NCI-H774 (cell line): ENCODE results near the gene GSC2.

Source experiments
- DNase-seq: peaks from one replicate; lab custom pipeline; 2025; lab: John Stamatoyannopoulos, UW

The GSC2 gene, protein sequence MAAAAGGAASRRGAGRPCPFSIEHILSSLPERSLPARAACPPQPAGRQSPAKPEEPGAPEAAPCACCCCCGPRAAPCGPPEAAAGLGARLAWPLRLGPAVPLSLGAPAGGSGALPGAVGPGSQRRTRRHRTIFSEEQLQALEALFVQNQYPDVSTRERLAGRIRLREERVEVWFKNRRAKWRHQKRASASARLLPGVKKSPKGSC

DNA sequence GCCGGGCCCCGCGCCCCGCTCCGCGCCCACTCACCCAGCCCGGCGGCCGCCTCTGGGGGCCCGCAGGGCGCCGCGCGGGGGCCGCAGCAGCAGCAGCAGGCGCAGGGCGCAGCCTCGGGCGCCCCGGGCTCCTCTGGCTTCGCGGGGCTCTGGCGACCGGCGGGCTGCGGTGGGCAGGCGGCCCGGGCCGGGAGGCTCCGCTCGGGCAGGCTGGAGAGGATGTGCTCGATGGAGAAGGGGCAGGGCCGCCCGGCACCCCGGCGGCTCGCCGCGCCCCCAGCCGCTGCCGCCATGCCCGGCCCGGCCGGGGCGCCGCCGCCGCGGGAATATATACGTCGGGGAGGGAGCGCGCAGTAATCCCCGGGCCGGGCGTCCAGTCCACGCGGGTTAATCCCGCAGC is at the start of gene GSC2:
Gene GSC2 (minus strand): TSS at position 302 of the 400 bp plus-strand sequence. CDS start 9 bp downstream, at position 293.
- DNase-seq: no peak

DNA sequence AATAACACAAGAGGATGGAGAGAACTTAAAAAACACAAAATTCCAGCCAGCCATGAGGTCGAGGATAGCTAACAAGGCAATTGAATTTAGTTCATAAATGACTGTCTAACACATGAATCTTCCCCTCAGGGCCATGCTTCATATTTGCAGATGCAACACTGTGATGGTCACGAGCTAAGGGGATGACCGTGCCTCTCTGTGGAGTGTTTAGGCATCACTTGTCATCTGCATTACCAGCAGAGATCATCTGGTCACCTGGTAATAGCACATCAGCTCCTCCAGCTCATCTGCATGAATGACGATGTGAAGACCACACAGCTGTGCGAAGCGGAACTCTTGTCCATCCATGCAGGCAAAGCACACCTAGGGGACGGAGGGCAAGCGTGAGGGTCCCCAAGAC is 49.4 kb upstream of the GSC2 start:
- no peak for DNase-seq

DNA sequence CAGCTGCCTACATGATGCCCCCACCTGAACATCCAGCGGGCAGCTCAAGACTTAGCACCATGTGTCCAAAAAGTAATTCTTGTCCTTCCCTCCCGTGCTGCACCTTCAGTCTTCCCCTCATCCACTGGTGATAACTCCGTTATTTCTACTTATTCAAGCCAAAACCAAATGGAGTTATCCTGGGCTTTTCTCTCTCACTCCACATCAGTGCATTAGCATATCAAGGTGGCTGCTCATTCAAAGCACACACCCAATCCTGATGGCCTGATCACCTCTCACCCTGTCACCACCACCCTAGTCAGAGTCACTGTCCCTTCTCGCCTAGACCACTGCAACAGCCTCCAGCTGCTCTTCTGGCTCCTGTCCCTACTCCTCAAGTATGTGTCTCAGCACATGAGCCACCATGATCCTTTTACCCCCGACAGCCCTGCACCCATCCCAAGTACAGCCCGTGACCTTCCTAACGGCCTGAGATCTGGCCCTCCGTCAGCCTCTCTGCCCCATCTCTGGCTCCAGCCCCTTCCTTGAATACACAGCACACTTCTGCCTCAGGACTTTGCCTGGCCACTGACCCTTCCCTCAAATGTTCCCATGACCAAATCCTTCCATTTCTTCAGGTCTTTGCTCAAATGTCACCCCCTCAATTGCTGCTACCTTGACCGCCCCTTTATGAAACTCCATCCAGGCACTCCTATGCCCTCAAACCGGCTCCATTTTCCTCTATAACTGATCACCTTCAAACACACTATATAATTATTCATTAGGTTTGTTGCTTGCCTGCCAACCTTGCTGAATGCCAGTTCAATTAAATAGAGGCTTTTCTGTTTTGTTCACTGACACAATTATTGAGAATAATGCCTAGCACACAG is 48.1 kb upstream of the GSC2 start:
- DNase-seq: peak; percentile 3

DNA sequence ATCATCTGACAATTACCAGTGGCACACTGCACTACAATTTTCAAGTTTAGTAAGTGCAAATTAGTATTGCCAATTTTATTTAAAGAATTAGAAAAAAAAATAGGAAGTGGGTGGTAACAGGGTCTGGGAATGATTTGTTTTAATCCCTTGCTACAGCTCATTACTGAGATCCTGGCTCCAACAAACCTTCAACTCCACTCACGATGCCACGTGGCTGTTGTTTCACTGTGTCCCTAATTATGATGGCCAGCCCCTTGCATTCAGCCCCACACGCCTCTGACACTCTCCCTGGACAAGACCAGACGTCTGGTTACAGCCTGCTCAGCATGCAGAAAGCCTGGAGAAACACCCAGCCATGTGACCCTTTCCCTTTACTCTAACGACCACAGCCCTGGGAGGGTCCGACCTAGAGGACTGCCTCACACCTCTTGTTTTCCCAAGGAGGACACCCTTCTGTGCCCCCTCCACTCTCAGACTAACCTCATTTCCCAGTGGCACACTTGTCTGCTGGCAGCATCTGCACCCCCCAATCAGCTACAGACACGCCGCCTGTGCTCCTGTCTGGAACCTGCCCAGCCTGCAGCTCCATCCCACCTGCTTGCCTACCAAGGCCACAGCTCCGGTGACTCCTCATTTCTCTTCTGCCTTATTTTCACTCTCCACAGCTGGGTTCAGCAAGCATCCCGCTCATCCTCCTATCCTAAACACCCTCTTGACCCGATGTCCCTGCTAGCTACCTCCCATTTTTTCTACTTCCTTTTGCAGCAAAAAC is 46.9 kb upstream of the GSC2 start:
- DNase-seq: no peak

DNA sequence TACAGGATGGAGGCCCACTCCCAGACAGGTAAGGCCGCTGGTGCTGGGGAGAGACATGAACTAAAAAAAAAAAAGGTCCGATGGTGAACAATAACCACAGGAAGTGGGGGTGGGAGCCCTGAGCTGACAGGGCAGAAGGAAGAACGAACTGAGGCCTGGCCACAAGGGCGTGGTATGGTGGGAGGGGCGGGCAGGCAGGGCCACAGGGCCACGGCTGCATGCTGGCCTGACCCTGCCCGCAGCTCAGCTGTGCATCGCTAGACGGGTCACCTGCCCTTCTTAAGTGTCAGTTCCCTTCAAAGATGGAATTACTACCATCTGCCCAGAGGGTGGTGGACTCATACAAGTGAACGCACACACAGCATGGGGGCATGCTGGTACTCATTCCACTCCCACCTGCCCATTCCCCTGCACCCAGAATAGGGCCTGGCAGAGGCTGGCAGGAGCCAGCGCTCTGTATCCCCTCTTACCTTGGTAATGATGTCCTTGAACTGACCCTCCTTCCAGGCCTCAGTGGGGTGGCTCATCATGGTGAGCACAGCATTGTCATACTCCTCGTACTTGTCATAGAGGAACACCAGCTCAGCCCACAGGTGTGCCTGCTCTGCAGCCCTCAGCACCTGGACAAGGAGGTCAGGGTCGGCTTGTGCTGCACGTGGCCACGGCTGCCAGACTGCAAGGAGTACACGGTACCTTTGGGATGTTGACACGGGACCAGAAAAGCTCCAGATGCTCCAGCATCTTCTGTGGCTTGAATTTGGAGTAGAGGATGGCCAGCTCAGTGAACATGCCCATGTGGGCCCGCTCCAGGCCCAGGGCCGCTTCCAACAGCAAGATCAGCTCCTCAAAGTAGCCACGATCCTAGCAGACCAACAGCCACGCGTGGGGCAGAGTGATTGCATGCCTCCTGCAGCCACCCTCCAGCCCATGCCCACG is 46.0 kb upstream of the GSC2 start:
- no peak for DNase-seq

DNA sequence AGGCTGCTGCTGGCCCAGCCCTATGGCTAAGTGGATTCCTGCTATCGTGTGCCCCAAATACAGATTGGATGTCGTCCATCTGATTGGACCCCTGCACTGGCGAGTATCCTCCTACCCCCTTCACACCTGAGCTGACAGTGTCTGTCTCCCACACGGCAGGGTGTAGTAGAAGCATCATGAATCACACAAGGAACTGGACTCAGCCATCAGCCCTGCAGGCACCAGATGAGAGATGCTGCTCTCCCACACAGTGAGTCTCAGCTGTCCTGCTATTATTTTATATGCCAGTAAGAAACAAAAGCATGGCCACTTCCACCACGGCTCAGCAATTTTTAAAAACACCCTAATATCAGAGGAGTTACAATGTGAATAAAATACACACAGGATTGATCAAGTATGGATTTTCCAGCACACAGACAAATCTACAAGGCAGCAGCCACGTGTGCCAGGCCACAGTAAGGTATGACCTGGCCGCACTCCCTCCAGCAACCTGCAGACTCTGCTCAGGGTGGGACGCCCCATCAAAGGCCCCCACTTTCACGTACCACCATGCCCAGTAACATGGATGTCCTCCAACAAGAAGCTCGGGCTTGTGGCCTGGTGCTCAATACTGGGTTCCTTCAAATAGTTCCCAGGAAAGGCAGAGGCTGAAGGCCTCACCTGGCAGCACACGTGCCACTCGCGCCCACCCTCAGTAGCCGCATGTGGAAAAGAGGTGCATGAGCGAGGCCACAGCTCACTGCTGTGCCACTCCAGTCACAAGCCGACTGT is 44.9 kb upstream of the GSC2 start:
- no peak for DNase-seq

DNA sequence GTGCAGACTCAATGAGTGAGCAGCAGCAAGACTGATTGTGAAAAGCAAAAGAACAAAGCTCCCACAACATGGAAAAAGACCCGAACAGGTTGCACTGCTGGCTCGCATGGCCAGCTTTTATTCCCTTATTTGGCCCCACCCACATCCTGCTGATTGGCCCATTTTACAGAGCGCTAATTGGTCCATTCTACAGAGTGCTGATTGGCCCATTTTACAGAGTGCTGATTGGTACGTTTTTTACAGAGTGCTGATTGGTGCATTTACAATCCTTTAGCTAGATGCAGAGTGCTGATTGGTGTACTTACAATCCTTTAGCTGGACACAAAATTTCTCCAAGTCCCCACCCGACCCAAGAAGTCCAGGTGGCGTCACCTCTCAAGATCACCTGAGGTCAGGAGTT is 43.8 kb upstream of the GSC2 start:
- no peak for DNase-seq

DNA sequence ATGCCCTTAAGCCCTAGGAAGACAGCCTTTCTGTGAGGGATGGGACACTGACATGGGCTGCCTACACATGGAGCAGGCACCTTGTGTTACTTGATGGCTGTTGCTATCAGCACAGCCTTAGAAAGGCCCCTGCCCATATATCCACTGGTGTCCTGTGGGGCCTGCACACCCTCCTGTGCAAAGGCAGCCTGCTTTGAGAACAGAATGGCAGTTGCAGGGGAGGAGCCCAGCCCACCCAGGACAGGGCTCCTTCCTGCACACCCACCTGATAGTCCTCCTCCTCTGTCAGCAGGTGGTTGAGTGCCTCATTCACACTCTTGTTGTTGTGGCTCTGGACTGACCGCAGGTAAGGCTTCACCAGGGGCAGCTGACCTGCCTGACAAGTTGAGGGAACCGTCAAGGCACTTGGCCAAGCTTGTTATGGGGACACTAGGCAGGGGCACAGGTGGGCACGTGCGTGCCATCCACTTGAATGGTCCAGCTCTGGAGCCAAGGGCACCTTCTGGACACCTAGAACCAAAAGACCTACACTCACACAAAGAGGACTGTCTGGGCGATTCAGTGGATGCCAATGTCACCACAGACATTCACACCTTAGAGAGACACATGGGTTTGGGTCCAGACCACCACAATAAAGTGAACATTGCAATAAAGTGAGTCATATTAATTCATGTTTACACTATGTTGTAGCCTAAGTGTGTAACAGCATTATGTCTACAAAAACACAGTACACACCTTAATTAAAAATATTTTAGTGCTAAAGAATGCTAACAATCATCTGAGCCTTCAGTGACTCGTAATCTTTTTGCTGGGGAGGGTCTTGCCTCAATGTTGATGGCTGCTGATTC is 37.8 kb upstream of the GSC2 start:
- no peak for DNase-seq

DNA sequence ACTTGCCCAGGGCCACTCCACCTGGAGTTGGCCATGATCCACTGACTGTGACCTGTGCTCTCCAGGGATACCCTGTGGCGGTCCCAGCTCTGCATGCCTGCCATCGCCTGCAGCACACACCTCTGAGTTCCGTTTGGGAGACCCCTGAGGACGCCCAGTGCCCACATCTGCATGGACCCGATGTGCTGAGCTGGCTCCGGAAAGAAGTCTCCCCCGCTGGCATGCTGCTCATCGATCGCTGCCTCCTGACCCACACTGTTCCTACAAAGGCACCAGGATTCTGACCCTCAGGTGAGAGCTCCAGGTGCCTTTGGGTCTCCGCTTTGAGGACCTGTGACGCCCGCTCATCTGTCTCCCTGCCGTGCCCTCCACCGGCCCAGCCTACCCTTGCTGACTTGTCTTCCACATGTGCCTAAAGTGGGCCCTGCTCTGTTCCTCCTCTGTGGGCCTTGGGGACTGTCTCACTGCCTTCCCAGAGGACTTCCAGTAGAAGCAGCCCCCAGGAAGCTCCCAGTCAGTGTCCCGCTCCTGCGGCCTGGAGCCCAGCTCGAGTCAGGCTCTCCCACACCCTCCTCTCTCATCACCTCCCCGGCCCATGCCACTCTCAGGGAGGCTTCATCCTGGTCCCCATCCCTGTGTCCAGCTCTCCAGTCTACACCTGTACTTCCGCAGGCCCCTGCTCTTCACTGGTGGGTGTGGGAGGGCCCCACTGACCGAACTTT is 34.3 kb upstream of the GSC2 start:
- DNase-seq: no peak

DNA sequence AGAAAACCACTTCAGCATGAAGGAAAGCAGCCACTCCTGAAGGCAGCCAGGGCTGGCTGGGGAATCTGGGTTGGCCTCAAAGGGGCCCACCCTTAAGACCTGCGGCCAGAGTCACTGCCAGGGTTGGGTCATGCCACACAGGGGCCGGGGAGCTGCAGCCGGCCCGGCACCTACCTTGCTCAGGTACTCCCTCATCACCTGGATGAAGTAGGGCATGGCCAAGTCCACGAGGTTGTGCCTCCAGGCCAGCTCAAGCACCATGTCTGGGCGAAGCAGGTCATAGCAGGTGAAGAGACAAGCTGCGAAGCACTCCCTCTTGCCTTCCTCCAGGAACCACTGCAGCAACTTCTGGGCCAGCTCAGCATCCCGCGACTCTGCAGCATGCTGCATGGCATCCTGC is 33.1 kb upstream of the GSC2 start:
- no peak for DNase-seq

DNA sequence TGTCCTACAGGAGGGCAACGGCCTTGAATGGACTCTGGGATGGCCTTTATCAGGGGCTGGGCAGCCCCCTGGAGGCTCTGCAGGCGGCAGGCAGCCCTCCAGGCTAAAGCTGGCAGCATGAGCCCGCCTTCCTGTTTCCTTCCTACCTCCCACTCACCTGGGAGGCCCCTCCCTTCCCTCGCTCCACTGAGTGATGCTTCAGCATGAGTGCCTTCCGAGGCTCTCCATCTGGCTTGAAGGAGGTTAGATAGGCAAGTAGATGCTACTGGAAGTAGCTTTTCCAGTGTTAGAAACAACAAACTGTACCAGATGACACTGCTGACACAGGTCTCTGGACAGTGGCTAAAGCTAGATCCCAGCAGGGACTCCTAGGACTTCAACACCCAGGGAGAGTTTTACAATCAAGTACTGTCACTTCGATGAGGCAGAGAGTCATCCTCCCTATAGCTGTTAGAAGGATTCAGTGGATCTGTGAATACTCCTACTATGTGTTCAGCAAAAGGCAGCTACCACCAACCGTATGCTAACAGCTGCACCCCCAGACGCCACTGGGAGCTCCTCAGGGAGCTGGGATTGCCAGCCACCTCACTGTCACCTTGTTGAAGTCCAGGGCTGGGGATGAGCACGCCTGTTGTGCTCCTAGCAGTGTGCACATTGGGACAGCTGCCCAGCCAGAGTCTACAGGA is 32.5 kb upstream of the GSC2 start:
- no peak for DNase-seq

DNA sequence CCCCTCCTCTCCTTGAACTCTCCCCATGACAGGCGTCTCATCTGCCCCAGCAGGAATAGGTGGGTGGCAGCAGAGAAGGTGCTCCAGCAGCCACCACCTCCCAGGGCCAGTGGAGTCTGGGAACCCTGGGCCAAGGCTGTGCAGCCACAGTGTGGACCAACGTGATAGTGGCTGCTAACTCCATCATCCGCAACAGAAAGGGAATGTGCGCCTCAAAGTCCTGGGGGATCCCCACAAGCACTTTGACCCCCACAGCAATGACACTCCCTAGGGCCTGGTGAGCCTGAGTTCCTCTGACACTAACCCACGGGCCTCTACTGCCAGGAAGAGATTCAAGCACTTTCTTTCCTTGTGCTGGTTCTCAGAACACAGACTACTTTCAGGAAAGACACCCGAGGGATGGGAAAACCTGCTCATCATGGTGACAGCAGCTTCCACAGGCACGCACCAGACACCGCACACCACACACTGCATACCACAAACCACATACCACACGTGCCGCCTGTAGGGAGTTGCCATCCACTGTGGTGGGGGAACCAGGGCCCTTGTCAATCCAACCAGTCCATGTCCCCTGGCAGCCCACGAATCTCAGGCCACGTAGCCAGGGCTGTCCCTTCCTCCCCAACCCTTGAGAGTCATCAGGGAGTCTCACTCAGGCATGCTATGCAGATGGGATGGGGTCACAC is 31.8 kb upstream of the GSC2 start:
- DNase-seq: no peak

DNA sequence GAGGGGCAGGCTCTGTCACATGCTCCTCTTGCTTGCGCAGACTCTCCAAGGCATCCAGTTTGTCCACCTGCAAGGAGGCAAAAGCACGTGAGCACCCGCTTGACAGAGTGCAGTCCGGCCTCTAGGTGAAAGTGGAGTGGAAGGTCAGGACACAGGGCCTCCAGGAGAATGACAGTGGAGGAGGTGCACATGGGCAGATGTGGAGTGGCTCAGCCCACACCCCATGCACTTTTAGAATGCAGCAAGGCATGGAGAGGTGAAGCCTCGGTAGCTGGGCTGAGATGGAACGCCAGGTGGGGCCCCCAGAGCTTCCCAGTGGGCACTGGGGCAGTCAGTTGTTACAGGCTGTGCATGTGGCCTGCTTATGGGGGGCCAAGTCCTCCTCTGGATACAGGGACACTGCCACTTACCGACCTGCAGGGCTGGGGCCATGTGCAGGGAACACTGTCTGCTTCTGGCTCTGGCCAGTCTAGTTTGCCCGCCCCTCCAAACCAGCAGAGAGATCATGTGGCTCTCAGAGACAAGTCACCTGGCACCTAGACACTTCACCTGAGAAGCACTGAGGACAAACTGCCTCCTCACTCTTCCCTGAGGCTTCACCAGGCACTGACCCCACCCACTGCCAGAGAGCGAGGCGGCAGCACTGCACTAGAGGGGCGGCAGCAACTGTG is 30.8 kb upstream of the GSC2 start:
- no peak for DNase-seq

DNA sequence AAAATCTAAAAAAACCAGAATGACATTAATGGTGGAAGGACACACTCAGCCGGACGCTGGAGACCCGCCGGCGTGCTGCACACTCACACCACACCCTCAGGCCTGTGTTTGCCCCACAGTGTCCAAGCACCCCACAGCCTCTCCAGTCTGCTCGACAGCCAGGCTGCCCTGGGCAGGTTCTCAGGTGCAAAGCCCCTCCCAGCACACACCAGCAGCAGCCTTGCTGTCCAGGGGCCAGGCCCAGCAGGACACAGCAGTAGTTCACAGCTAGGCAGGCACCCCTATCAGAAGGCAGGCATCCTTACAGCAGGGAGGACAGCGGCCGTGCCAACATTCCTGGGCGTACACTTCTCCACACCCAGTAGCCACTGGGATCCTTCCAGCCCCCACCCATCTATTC is 30.1 kb upstream of the GSC2 start:
- DNase-seq: no peak

DNA sequence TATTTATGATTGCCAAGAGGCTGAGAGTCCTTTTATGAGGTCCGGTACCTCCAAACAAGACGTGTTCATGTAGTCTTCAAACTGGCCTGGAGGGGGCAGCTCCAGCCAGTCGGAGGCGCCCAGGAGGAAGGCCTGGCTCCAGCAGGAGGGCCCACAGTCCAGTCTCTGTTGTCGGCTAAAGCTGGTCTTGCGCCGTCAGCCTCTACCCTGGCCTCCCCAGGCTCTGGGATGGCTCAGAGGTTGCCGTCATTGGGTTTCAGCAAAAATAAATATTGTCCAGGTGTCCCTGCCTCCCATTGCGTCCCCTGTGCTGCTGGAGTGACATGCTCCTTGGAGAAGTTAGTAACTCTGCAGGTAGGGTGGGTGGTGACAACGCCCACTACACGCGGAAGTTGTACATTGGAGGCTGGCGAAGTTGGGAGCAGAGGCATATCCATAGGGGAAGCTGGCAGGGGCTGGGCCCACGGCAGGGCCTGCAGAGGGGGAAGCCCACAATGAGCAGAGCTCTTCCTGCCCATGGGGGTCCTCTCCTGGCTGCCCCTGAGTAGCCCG is 29.5 kb upstream of the GSC2 start:
- peak; percentile 68 for DNase-seq

DNA sequence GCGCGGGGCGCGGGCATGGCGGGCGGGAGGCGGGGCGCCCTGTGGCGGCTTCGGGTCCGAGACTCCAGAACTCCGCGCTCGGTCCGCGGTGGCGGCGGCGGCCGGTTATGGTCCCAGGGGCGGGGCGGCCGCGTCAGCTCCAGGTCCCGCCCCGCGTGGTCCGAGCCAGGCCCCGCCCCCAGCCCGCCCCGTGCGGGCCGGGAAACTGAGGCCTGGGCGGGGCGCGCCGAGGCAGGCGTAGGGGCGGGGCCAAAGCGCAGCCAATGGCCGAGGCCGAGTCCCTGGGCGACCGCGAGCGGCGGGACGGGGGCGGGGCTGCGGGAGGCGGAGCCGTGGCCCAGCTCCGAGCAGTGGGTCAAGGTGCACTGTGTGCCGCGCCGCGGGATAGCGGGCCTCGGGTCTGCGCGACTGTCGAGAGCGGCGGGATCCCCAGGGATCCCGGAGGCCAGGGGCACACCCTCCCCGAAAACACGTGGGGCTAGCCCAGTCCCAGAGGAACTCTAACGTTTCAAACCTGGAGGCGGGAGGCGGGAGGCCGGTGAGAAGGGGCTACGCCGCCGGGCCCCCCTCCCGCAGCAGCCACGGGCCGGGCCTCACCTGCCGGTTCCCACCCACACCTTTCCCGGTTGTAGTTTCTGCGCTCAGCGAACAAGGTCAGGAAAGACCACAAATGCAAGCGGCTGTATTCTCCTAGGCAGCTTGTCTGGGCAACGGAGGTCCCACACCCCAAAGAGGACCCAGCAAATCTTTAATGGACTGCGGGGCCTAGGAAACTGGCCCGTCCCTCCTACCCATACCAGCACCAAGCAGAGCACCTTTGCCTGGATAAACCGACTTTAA is 28.8 kb upstream of the GSC2 start, which contains the start of gene SLC25A1:
Gene SLC25A1 (minus strand): TSS at position 80 of the 840 bp plus-strand sequence. CDS start 63 bp downstream, at position 17.
- DNase-seq: peak; percentile 91
